Activated CD8-positive, alpha-beta memory T cell treated with anti-CD3 and anti-CD28 coated beads for 48 hours (primary cell): ENCODE data around the gene ECM1.

Experiments used
- DNase-seq, 3 experiments: peaks; one replicate each; pipeline ENCODE4 v3.0.0-alpha.2; 2020; ENCODE audit warnings: low read depth in 2 of 3, low spot score in 2 of 3

ECM1 gene

GRCh38 chr1:150543500-150544143 is 35.7 kb downstream of the ECM1 start:
- no peak for DNase-seq

GRCh38 chr1:150544204-150544603 is 36.3 kb downstream of the ECM1 start:
- DNase-seq, result no peak

GRCh38 chr1:150545486-150546032 is 37.6 kb downstream of the ECM1 start:
- DNase-seq, result no peak

GRCh38 chr1:150546294-150546937 is 38.5 kb downstream of the ECM1 start:
- no peak for DNase-seq

- DNase-seq, result no peak
These were observed 40.4 kb downstream of the ECM1 start for GRCh38 chr1:150548324-150548631.

- no peak for DNase-seq
These were observed 41.0 kb downstream of the ECM1 start, which contains the start of gene ADAMTSL4 for GRCh38 chr1:150548632-150549495. ADAMTSL4 (plus strand) TSS chr1:150549408; CDS start chr1:150552289, 2,881 bp downstream.

GRCh38 chr1:150549496-150550221 is 41.8 kb downstream of the ECM1 start:
- no peak for DNase-seq

- no peak for DNase-seq
These were observed 42.5 kb downstream of the ECM1 start for GRCh38 chr1:150550222-150551050.

- no peak for DNase-seq
These were observed 43.3 kb downstream of the ECM1 start for GRCh38 chr1:150551051-150551783.

GRCh38 chr1:150551784-150552127 is 43.8 kb downstream of the ECM1 start:
- no peak for DNase-seq

GRCh38 chr1:150552128-150552910 is 44.4 kb downstream of the ECM1 start:
- no peak for DNase-seq

- DNase-seq, result no peak
These were observed 45.0 kb downstream of the ECM1 start for GRCh38 chr1:150552911-150553289.

GRCh38 chr1:150553392-150554085 is 45.6 kb downstream of the ECM1 start:
- no peak for DNase-seq

- DNase-seq, result no peak
These were observed 46.2 kb downstream of the ECM1 start for GRCh38 chr1:150554086-150554452.

- no peak for DNase-seq
These were observed 47.5 kb downstream of the ECM1 start for GRCh38 chr1:150555198-150555970.

- no peak for DNase-seq
These were observed 48.3 kb downstream of the ECM1 start for GRCh38 chr1:150555971-150556865.
